Fibroblast of pulmonary artery (primary cell): Measurements from ENCODE around the gene PCDHGB3.
"Not testable (repeated sequence)": the region's sequence is repeated elsewhere in the genome, so short reads cannot be mapped to it uniquely, and the experiment has no call there.

Experiments used
- DNase-seq: peaks from one replicate; pipeline ENCODE4 v3.0.0-alpha.2; 2010; ENCODE audit warnings: low read depth
- H3K4me3 ChIP-seq: replicated peaks from 2 replicates; pipeline ENCODE4 v1.5.1; 2011; ENCODE audit warnings: low read depth, mild to moderate bottlenecking, control low read depth, low read length, moderate library complexity
- CTCF ChIP-seq: IDR thresholded peaks from 2 replicates; pipeline ENCODE4 v1.5.1; 2011; ENCODE audit warnings: mild to moderate bottlenecking, control low read depth, low read length, inconsistent platforms; ENCODE audit errors: missing control alignments

The PCDHGB3 gene

GRCh38 chr5:141338538-141339306 lies 31.3 kb upstream of the PCDHGB3 start, which contains the start of gene PCDHGA2:
Gene PCDHGA2 (plus strand): TSS chr5:141338760.
- DNase-seq, result peak; percentile 76
- peak within 1 kb of the TSS; percentile 53 for H3K4me3 ChIP-seq
- TF ChIP-seq CTCF, result peak; percentile 61

- not testable (repeated sequence) for H3K4me3 ChIP-seq, DNase-seq
Observed at GRCh38 chr5:141340781-141341354, 29.2 kb upstream of the PCDHGB3 start.

- TF ChIP-seq CTCF, result no peak
- no peak for DNase-seq
- H3K4me3 ChIP-seq, result no peak overlapping the region
Observed at GRCh38 chr5:141342773-141343172, 27.3 kb upstream of the PCDHGB3 start.

GRCh38 chr5:141343242-141343952 lies 26.6 kb upstream of the PCDHGB3 start, which contains the start of gene PCDHGA3:
Gene PCDHGA3 (plus strand): TSS chr5:141343829. CDS start chr5:141344034, 205 bp downstream.
- TF ChIP-seq CTCF, result peak; percentile 49
- peak; percentile 74 for DNase-seq
- H3K4me3 ChIP-seq, result peak within 1 kb of the TSS; percentile 53

GRCh38 chr5:141343953-141344463 lies 26.0 kb upstream of the PCDHGB3 start:
- H3K4me3 ChIP-seq, result peak overlapping the region; percentile 53
- no peak for DNase-seq
- TF ChIP-seq CTCF, result no peak

- no peak overlapping the region for H3K4me3 ChIP-seq
- no peak for DNase-seq
- TF ChIP-seq CTCF, result no peak
Observed at GRCh38 chr5:141345327-141345726, 24.7 kb upstream of the PCDHGB3 start.

GRCh38 chr5:141346017-141346416 lies 24.0 kb upstream of the PCDHGB3 start:
- not testable (repeated sequence) for H3K4me3 ChIP-seq, DNase-seq
